Activated CD8-positive, alpha-beta T cell treated with anti-CD3 and anti-CD28 coated beads, Interleukin-2, amount 10 ng/mL, durations not matched to agents 7 days and 5 days (primary cell): Measurements from ENCODE around the gene FAAP24. TPM values are rescaled to one million over a fixed set of nuclear protein-coding genes. Genes with fewer than 3 reads are reported as not detected.
A peak's percentile ranks its signal among the peaks of the same experiment; 100 is the strongest.
"Not testable (repeated sequence)": the region's sequence is repeated elsewhere in the genome, so short reads cannot be mapped to it uniquely, and the experiment has no call there.

ENCODE experiments used
- ATAC-seq: fragments of 150-1000 bp; cut with Tn5 transposase; one replicate; pipeline ENCODE4 v1.10.0; 2021; ENCODE audit warnings: moderate library complexity
- CTCF ChIA-PET: fragments of 350-600 bp; sonication (Branson Sonifier 250); formaldehyde crosslinking; loops from one replicate; lab custom pipeline; 2021; ENCODE audit warnings: antibody characterized with exemption; lab: Charles Lee
- POLR2A ChIA-PET: fragments of 350-600 bp; sonication (Branson Sonifier 250); formaldehyde crosslinking; loops from one replicate; lab custom pipeline; 2021; ENCODE audit warnings: antibody characterized with exemption; lab: Charles Lee
- DNase-seq: peaks from one replicate; pipeline ENCODE4 v3.0.0-alpha.2; 2020
- H3K27ac Mint-ChIP-seq: one replicate; pipeline ENCODE4 v1.8.0; 2021; ENCODE audit warnings: mild to moderate bottlenecking, mixed read lengths
- H3K27me3 Mint-ChIP-seq: one replicate; pipeline ENCODE4 v1.8.0; 2021; ENCODE audit warnings: low read depth, mixed read lengths
- H3K36me3 Mint-ChIP-seq: one replicate; pipeline ENCODE4 v1.8.0; 2021; ENCODE audit warnings: low read depth, mixed read lengths
- H3K4me1 Mint-ChIP-seq: one replicate; pipeline ENCODE4 v1.8.0; 2021; ENCODE audit warnings: low read depth, mixed read lengths
- H3K4me3 Mint-ChIP-seq: one replicate; pipeline ENCODE4 v1.8.0; 2021; ENCODE audit warnings: mild to moderate bottlenecking, mixed read lengths
- H3K9me3 Mint-ChIP-seq: one replicate; pipeline ENCODE4 v1.8.0; 2022; ENCODE audit warnings: mixed read lengths; ENCODE audit not compliant: insufficient read depth
- total RNA-seq, 2 experiments: library from RNA; stranded (reverse); gene quantifications; one replicate each; pipeline ENCODE4 v1.2.3, GENCODE V29; 2021

Gene FAAP24
- total RNA-seq, 2 experiments from 2014 or later = 8.8 to 8.9 TPM

DNA sequence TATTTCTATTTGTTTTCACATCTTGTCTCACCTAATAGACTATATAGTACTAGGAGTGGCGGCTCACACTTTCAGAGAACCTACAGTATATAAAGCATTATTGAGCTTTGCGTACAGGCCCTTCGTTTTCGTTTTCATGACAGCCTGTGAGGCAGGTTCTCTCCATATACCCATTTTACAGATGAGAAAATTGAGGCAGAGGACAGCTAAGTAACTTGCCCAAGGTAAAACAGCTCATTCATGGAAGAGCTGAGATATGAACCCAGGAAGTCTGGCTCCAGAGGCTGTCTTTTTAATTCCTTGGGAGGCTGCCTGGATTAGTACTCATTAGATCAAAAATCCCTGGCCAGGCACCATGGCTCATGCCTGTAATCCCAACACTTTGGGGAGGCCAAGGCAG, 28.9 kb downstream of the FAAP24 start:
- H3K27ac Mint-ChIP-seq = peak overlapping the region; percentile 86
- no peak for DNase-seq
- CTCF ChIA-PET = interaction anchor here (1.7 kb wide), 1 partner anchor 80 kb away, joined by 4 read pairs; the partner anchor contains the start of gene GPATCH1

DNA sequence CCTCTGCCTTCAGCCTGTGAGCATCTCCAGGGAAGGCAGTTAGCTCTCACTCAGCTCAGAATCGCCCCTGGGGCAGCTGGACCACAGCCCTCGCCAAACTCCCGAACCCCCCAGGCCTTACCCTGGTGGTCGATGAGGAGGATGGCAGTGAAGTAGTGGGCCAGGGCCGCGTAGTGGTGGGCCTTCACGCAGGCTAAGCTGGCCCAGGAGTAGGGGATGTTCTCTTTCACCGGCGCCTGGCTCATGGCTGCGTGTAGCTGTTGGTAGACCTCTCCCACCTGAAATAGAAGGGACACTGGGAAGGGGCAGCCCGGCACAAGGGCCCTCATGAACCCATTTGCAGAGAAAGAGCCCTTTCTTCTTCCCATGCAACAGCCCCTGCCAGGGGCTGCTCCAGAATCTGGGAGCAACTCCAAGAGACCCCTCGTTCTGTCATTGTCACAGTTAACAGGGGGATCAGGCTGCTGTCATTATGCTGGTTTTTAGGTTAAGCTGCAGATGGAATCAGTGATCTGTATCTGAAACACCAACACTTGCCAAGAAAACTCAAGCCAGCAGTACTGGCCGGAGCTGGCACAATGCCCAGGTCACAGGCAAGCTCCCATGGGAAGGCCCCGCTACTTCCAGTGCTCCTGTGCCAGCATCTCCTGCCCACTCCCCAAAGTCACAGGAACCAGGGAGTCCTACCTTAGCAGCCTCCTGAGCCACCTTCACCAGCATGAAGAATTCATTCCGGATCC, 30.3 kb downstream of the FAAP24 start:
- peaks cover 25% of the 10 kb centered on the region for H3K4me1 Mint-ChIP-seq
- POLR2A ChIA-PET, CTCF ChIA-PET, H3K36me3 Mint-ChIP-seq, DNase-seq, H3K4me3 Mint-ChIP-seq, H3K9me3 Mint-ChIP-seq, ATAC-seq, H3K27me3 Mint-ChIP-seq: not testable (repeated sequence)
- H3K27ac Mint-ChIP-seq = peak overlapping the region; percentile 34

More for the DNA sequence above, 28.9 kb downstream of the FAAP24 start:
- POLR2A ChIA-PET = no interaction called here
- no peak for ATAC-seq
- peaks cover 27% of the 10 kb centered on the region for H3K4me1 Mint-ChIP-seq
- no peaks in the 10 kb centered on the region for H3K9me3 Mint-ChIP-seq
- H3K36me3 Mint-ChIP-seq = peaks cover 3% of the 10 kb centered on the region
- no peaks in the 10 kb centered on the region for H3K27me3 Mint-ChIP-seq
- no peak overlapping the region for H3K4me3 Mint-ChIP-seq

DNA sequence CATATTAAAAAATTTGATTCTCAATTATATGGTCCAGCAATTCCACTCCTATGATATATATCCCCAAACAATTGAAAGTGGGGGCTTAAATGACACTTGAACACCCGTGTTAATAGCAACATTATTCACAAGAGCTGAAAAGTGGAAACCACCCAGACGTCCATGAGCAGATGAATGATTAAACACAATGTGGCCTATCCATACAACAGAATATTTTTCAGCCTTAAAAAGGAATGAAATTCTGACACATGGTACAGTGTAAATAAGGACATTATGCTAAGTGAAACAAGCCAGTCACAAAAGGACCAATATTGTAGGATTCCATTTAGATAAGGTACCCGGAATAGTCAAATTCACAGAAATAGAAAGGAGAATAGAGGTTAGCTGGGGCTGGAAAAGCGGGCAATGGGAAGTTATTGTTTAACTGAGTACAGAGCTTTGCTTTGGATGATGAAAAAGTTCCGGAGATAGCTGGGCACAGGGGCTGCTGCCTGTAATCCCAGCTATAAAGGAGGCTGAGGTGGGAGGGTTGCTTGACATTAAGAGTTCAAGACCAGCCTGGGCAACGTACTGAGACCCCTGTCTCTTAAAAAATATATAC, 31.5 kb downstream of the FAAP24 start:
- peaks cover 23% of the 10 kb centered on the region for H3K4me1 Mint-ChIP-seq
- H3K27ac Mint-ChIP-seq, ATAC-seq, DNase-seq, H3K36me3 Mint-ChIP-seq, H3K4me3 Mint-ChIP-seq, H3K9me3 Mint-ChIP-seq, CTCF ChIA-PET, H3K27me3 Mint-ChIP-seq, POLR2A ChIA-PET: not testable (repeated sequence)

DNA sequence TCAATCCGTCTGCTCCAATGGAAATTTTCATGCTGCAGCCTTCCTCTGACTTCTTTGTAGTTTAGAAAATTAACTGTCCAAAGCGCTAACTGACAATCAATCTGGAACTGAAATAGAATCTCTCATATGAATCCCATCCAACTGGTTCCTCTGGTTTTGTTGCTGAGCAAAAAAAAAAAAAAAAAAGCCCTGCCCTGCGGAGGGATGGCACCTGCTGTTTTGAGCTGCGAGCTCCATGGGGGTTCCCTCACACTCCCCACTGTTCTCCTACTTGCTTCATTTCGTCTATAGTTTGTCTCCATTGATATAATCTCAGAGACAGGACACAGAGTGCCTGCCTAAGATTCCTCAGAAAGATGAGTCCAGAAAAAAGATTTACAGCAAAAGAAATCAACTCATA, 33.4 kb downstream of the FAAP24 start:
- POLR2A ChIA-PET = no interaction called here
- no peak for ATAC-seq

DNA sequence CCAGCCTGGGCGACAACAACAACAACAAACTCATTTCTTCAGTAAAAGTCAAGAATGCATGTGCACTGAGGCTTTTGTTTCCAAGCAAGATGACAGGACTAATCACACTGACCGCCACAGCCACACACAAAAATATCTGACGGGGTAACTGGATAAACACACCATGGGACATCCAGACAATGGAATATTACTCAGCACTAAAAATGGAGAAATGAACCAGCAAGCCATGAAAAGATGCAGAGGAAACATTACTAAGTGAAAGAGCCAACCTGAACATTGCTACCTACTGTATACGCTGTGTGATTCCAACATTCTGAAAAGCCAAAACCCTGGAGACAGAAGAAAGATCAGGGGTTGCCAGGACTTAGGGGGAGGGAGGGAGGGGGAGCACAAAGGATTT, 36.7 kb downstream of the FAAP24 start:
- H3K4me1 Mint-ChIP-seq = no peaks in the 10 kb centered on the region
- no peak overlapping the region for H3K27ac Mint-ChIP-seq
- POLR2A ChIA-PET = no interaction called here
- ATAC-seq (no peak), DNase-seq (no peak)
- no peaks in the 10 kb centered on the region for H3K27me3 Mint-ChIP-seq
- no peaks in the 10 kb centered on the region for H3K9me3 Mint-ChIP-seq
- peaks cover 2% of the 10 kb centered on the region for H3K36me3 Mint-ChIP-seq
- CTCF ChIA-PET = no interaction called here
- H3K4me3 Mint-ChIP-seq = no peak overlapping the region

More for the DNA sequence above, 33.4 kb downstream of the FAAP24 start:
- Mint-ChIP-seq H3K27ac (no peak overlapping the region), H3K4me1 (peaks cover 7% of the 10 kb centered on the region), H3K9me3 (no peaks in the 10 kb centered on the region), H3K27me3 (no peaks in the 10 kb centered on the region), H3K4me3 (no peak overlapping the region), H3K36me3 (peaks cover 2% of the 10 kb centered on the region)
- no peak for DNase-seq
- CTCF ChIA-PET = interaction anchor here (0.8 kb wide), 1 partner anchor 29 kb away, joined by 3 read pairs; no protein-coding TSS in a partner anchor

DNA sequence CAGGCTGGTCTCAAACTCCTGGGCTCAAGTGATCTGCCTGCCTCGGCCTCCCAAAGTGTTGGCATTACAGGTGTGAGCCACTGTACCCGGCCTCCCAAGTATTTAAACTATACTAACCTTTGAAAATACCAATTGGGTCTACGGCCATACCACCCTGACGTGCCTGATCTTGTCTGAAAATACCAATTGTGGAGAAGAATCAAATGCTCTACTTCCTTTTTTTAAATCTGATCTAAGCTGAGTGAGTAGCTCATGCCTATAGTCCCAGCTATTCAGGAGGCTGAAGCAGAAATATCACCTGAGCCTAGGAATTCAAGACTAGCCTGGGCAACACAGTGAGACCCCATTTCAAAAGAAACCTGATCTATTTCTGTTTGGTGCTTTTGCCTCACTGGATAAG, 38.8 kb downstream of the FAAP24 start:
- POLR2A ChIA-PET, H3K4me3 Mint-ChIP-seq, H3K4me1 Mint-ChIP-seq, H3K9me3 Mint-ChIP-seq, DNase-seq, ATAC-seq, H3K36me3 Mint-ChIP-seq, CTCF ChIA-PET, H3K27me3 Mint-ChIP-seq, H3K27ac Mint-ChIP-seq: not testable (repeated sequence)

DNA sequence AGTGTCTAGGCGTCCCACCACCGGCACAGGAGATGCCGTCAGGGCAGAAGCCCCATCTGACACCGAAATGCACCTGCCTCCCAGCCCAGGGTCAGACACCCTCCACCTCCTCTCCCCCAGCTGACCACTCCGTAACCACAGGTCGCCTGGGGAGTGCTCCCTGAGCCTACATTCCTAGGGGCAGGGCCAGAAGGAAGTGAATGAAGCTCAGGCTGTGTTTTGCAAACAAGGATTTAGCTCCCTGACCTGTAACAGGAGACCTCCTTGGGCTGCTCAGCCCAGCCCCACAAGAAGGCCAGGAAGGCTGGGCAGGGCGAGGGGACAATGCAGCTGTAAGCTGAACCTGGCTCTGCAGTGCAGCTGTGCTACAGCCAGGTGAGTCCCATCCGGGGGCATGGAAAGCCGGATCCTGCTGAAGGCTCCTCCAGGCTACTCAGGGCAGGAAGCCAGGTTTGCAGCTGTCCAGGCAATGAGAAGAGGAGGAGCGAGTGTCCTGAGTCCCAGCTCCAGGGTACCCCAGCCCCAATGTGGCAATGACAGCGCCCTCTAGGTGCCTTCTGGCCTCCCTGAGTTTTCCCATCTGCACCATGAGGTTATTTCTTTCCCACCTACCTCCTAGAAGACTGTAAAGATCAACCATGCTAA, 50.6 kb downstream of the FAAP24 start:
- no peaks in the 10 kb centered on the region for H3K4me1 Mint-ChIP-seq
- no peak overlapping the region for H3K4me3 Mint-ChIP-seq
- H3K27me3 Mint-ChIP-seq = no peaks in the 10 kb centered on the region

DNA sequence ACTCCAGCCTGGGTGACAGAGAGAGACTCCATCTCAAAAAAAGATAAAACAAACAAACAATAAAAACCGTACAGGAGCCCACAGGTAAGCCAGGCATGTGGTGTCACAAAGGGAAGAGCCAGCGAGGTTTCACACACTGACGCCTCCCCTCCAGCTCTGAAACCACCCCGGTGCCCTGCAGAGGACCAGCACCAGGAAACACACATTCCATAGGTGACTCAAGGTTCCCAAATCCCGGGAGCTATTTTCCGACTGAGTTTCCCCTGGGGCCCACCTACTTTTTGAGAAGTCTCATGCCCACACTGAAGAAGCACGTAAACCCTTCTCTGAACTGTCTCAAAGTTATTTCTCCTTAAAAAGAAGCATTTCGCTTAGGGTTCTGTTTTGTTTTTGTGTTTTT, 52.4 kb downstream of the FAAP24 start:
- ChIA-PET CTCF (interaction anchor here (1.1 kb wide), 1 partner anchor 48 kb away, joined by 3 read pairs; no protein-coding TSS in a partner anchor), POLR2A (no interaction called here)
- ATAC-seq (no peak), DNase-seq (no peak)
- no peak overlapping the region for H3K27ac Mint-ChIP-seq
- peaks cover 2% of the 10 kb centered on the region for H3K36me3 Mint-ChIP-seq
- no peaks in the 10 kb centered on the region for H3K27me3 Mint-ChIP-seq
- H3K4me1 Mint-ChIP-seq = no peaks in the 10 kb centered on the region
- peaks cover 3% of the 10 kb centered on the region for H3K9me3 Mint-ChIP-seq
- H3K4me3 Mint-ChIP-seq = no peak overlapping the region

More for the DNA sequence above, 50.6 kb downstream of the FAAP24 start:
- Mint-ChIP-seq H3K27ac (no peak overlapping the region), H3K9me3 (no peaks in the 10 kb centered on the region), H3K36me3 (no peaks in the 10 kb centered on the region)
- ChIA-PET POLR2A (no interaction called here), CTCF (no interaction called here)
- no peak for ATAC-seq
- DNase-seq = no peak

DNA sequence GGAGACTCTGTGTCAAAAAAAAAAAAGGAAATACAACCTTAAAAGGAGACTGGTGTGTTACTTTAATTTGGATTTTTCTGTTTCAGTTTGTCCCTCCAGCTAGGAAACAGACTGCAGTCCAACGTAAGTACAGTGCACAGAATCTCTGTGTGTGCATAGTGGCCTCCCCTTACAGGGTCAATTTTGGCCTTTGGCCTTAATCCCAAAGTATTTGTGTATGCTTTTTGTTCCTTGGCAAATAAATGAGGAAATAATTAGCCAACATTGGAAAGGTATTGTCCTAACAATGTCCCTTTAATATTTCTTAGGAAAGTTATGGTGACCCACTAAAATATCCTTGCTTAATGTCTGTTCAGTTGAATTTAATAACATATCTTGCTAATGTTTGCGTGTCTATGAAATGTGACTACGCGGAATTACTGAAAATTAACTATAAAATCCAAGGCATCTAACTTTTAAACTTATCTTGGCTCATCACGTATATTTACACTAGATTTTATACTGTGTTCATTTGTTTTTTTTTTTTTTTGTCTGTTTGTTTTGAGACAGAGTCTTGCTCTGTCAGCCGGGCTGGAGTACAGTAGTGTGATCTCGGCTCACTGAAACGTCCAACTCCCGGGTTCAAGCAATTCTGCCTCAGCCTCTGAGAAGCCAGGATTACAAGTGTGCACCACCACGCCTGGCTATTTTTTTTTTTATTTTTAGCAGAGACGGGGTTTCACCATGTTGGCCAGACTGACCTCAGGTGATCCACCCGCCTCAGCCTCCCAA, 53.6 kb downstream of the FAAP24 start:
- DNase-seq, H3K36me3 Mint-ChIP-seq, ATAC-seq, H3K9me3 Mint-ChIP-seq, H3K4me3 Mint-ChIP-seq, H3K27me3 Mint-ChIP-seq, POLR2A ChIA-PET, H3K4me1 Mint-ChIP-seq, CTCF ChIA-PET, H3K27ac Mint-ChIP-seq: not testable (repeated sequence)

DNA sequence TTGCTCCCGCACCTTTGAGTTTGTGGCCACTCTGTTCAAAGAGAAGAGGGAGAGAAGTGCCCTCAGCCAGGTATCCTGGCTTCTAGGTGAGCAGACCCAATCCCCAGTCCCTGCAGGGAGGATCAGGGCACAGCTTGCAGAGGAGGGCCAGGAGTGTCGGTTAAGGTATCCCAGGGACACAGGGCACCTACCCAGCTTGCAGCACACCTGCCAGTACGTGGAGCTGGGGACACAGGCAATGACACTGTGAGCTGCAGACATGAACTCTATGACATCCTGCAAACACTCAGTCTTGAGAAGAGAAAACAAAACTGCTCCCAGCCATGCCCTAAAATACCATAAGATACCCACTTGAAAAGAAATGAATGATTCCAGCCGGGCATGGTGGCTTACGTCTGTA, 54.6 kb downstream of the FAAP24 start:
- DNase-seq, H3K4me1 Mint-ChIP-seq, H3K36me3 Mint-ChIP-seq, H3K27ac Mint-ChIP-seq, H3K4me3 Mint-ChIP-seq, POLR2A ChIA-PET, H3K27me3 Mint-ChIP-seq, ATAC-seq, CTCF ChIA-PET, H3K9me3 Mint-ChIP-seq: not testable (repeated sequence)
